Astrocyte of the cerebellum (primary cell): ENCODE measurements around the gene TSPAN10.
A peak's percentile ranks its signal among the peaks of the same experiment; 100 is the strongest.

Source experiments
- DNase-seq: peaks from one replicate; pipeline ENCODE4 v3.0.0-alpha.2; 2011; ENCODE audit warnings: low read depth
- H3K4me3 ChIP-seq: 2 replicates; pipeline ENCODE4 v1.5.1; 2011; ENCODE audit warnings: mild to moderate bottlenecking, low read depth, low read length, moderate library complexity
- CTCF ChIP-seq: IDR thresholded peaks from 2 replicates; pipeline ENCODE4 v1.5.1; 2012; ENCODE audit warnings: low read length, low read depth, moderate library complexity, mild to moderate bottlenecking; ENCODE audit errors: missing control alignments
- in situ Hi-C: cut with HindIII; loops from 2 replicates; pipeline ENCODE4 v1.10.0; 2017; ENCODE audit warnings: low sequenced_read_pairs

Gene TSPAN10

GRCh38 chr17:81676906-81677305 lies 39.9 kb downstream of the TSPAN10 start:
- TF ChIP-seq CTCF = no peak
- in situ Hi-C loops = no loop called here
- H3K4me3 ChIP-seq = no peak overlapping the region
- DNase-seq = no peak

GRCh38 chr17:81680150-81680549 lies 43.2 kb downstream of the TSPAN10 start:
- no peak for TF ChIP-seq CTCF
- in situ Hi-C loops = no loop called here
- no peak overlapping the region for H3K4me3 ChIP-seq
- DNase-seq = no peak

GRCh38 chr17:81681672-81682071 lies 44.7 kb downstream of the TSPAN10 start:
- no peak overlapping the region for H3K4me3 ChIP-seq

GRCh38 chr17:81682565-81683207 lies 45.7 kb downstream of the TSPAN10 start:
- TF ChIP-seq CTCF = no peak
- peak overlapping the region; percentile 96 for H3K4me3 ChIP-seq
- DNase-seq = no peak
- in situ Hi-C loops = no loop called here

More at GRCh38 chr17:81681672-81682071, 44.7 kb downstream of the TSPAN10 start:
- in situ Hi-C loops = no loop called here
- DNase-seq = no peak
- TF ChIP-seq CTCF = no peak

- TF ChIP-seq CTCF = no peak
- no peak for DNase-seq
- H3K4me3 ChIP-seq = peak overlapping the region; percentile 96
- in situ Hi-C loops = no loop called here
These were observed 46.2 kb downstream of the TSPAN10 start for GRCh38 chr17:81683208-81683583.

- DNase-seq = peak; percentile 98
- TF ChIP-seq CTCF = no peak
- in situ Hi-C loops = no loop called here
These were observed 46.8 kb downstream of the TSPAN10 start, which contains the start of the genes ARL16 and HGS for GRCh38 chr17:81683584-81684441. Gene ARL16, minus strand, starts transcription at chr17:81683797. Its CDS starts 44 bp downstream, at chr17:81683753. Gene HGS, plus strand, starts transcription at chr17:81684011. Its CDS starts 56 bp downstream, at chr17:81684067.

More at GRCh38 chr17:81683584-81684441, 46.8 kb downstream of the TSPAN10 start, which contains the start of the genes ARL16 and HGS:
- peak within 1 kb of the TSS; percentile 96 for H3K4me3 ChIP-seq
